Kidney glomerular epithelial cell (primary cell): ENCODE results near the gene DCAF12.
A peak's percentile ranks its signal among the peaks of the same experiment; 100 is the strongest.
"Not testable (repeated sequence)": the region's sequence is repeated elsewhere in the genome, so short reads cannot be mapped to it uniquely, and the experiment has no call there.

Source experiments
- DNase-seq: peaks from one replicate; lab custom pipeline; 2025; lab: John Stamatoyannopoulos, UW

The DCAF12 gene

GRCh38 chr9:34065541-34065940 lies 61.0 kb downstream of the DCAF12 start:
- DNase-seq = no peak

- DNase-seq = no peak
Measured at GRCh38 chr9:34059954-34060353, 66.5 kb downstream of the DCAF12 start.

- DNase-seq = no peak
Measured at GRCh38 chr9:34059281-34059680, 67.2 kb downstream of the DCAF12 start.

GRCh38 chr9:34049630-34050384 lies 76.7 kb downstream of the DCAF12 start:
- DNase-seq = no peak

- peak; percentile 95 for DNase-seq
Measured at GRCh38 chr9:34048727-34049629, 77.5 kb downstream of the DCAF12 start, which contains the start of gene UBAP2. Gene UBAP2 (minus strand): TSS chr9:34048887. CDS start chr9:34017148, 31,739 bp downstream.

GRCh38 chr9:34047864-34048726 lies 78.4 kb downstream of the DCAF12 start:
- no peak for DNase-seq

GRCh38 chr9:34046784-34047379 lies 79.6 kb downstream of the DCAF12 start:
- DNase-seq = no peak

- DNase-seq = no peak
Measured at GRCh38 chr9:34045903-34046302, 80.6 kb downstream of the DCAF12 start.

GRCh38 chr9:34042074-34042473 lies 84.4 kb downstream of the DCAF12 start:
- not testable (repeated sequence) for DNase-seq

GRCh38 chr9:34038851-34039250 lies 87.6 kb downstream of the DCAF12 start:
- DNase-seq = not testable (repeated sequence)

GRCh38 chr9:34037626-34038025 lies 88.9 kb downstream of the DCAF12 start:
- no peak for DNase-seq

- no peak for DNase-seq
Measured at GRCh38 chr9:34036625-34037024, 89.9 kb downstream of the DCAF12 start.
